Measurements from ENCODE around the gene ABHD17A.
"Not testable (repeated sequence)": the region's sequence is repeated elsewhere in the genome, so short reads cannot be mapped to it uniquely, and the experiment has no call there.

ABHD17A gene

GRCh38 chr19:1909761-1910080 lies 24.4 kb upstream of the ABHD17A start:
- no peak for DNase-seq

- no peak for DNase-seq
These were observed 23.0 kb upstream of the ABHD17A start for GRCh38 chr19:1908364-1908678.

GRCh38 chr19:1907563-1908363 lies 22.5 kb upstream of the ABHD17A start:
- no peak for DNase-seq

GRCh38 chr19:1906985-1907562 lies 21.8 kb upstream of the ABHD17A start:
- no peak for DNase-seq

- no peak for DNase-seq
These were observed 20.6 kb upstream of the ABHD17A start for GRCh38 chr19:1905863-1906375.

GRCh38 chr19:1905110-1905862 lies 20.0 kb upstream of the ABHD17A start, which contains the start of the genes ADAT3 and SCAMP4:
TSS of gene ADAT3 (plus strand) at chr19:1905399. CDS start at chr19:1912048, 6,649 bp downstream.
TSS of gene SCAMP4 (plus strand) at chr19:1905399. CDS start at chr19:1915020, 9,621 bp downstream.
- peak; percentile 99 for DNase-seq

- DNase-seq, result no peak
These were observed 19.5 kb upstream of the ABHD17A start for GRCh38 chr19:1904860-1905109.

- DNase-seq, result no peak
These were observed 17.6 kb upstream of the ABHD17A start for GRCh38 chr19:1902923-1903322.

- DNase-seq, result no peak
These were observed 16.7 kb upstream of the ABHD17A start for GRCh38 chr19:1901940-1902404.

- no peak for DNase-seq
These were observed 11.2 kb upstream of the ABHD17A start for GRCh38 chr19:1896508-1896907.

- no peak for DNase-seq
These were observed 8.5 kb upstream of the ABHD17A start for GRCh38 chr19:1893791-1894190.

- DNase-seq, result no peak
These were observed 4.6 kb upstream of the ABHD17A start for GRCh38 chr19:1889907-1890306.

GRCh38 chr19:1888385-1888784 lies 3.1 kb upstream of the ABHD17A start:
- DNase-seq, result no peak

GRCh38 chr19:1886360-1886759 lies 1.1 kb upstream of the ABHD17A start:
- DNase-seq, result not testable (repeated sequence)

- no peak for DNase-seq
These were observed 469 bp downstream of the ABHD17A start for GRCh38 chr19:1884719-1885334.

- no peak for DNase-seq
These were observed 991 bp downstream of the ABHD17A start for GRCh38 chr19:1884291-1884718.

GRCh38 chr19:1883784-1884183 lies 1.5 kb downstream of the ABHD17A start:
- no peak for DNase-seq

- DNase-seq, result no peak
These were observed 2.3 kb downstream of the ABHD17A start for GRCh38 chr19:1882786-1883692.

GRCh38 chr19:1882089-1882785 lies 3.1 kb downstream of the ABHD17A start:
- no peak for DNase-seq

GRCh38 chr19:1881393-1882088 lies 3.8 kb downstream of the ABHD17A start:
- not testable (repeated sequence) for DNase-seq
